T-helper 1 cell (primary cell): ENCODE results near the gene ZNF598.
"Not testable (repeated sequence)": the region's sequence is repeated elsewhere in the genome, so short reads cannot be mapped to it uniquely, and the experiment has no call there.

Experiments used
- DNase-seq, 5 donors: peaks; one replicate each; pipeline ENCODE4 v3.0.0-alpha.2; 2012 to 2020

Gene ZNF598

DNA sequence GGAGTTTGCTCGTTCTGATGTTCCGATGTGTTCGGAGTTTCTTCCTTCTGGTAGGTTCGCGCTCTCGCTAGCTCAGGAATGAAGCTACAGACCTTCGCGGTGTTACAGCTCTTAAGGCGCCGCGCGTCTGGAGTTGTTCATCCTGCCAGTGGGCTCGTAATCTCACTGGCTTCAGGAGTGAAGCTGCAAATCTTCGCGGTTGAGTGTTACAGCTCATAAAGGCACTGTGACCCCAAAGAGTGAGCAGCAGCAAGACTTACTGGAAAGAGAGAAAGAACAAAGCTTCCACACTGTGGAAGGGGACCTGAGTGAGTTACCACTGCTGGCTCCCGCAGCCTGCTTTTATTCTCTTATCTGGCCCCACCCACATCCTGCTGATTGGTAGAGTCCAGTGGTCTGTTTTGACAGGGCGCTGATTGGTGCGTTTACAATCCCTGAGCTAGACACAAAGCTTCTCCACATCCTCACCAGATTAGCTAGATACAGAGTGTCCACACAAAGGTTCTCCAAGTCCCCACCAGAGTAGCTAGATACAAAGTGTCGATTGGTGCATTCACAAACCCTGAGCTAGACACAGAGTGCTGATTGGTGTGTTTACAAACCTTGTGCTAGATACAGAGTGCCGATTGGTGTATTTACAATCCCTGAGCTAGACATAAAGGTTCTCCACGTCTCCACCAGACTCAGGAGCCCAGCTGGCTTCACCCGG lies 52.0 kb downstream of the ZNF598 start:
- DNase-seq, result not testable (repeated sequence)

- no peak for DNase-seq
These were observed 55.9 kb downstream of the ZNF598 start for GRCh38 chr16:1953734-1954133.

DNA sequence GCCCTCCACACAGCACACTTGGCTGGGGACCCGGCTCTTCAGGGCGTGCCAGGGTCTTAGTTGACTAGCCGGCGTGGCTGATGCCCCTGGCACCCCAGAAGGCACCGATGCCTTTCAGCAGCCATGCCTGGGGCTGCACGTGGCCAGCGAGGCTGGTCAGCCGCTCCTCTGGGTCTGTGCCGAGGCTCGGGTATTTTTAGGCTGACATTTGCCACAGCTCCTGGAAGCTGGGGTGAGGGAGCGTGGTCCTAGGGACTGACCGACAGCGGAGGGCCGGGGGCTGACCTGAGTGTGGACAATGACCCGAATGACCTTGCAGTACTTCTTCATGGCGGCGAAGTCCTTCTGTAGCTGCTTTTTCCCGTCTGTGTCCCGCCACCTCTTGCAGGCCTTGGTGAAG lies 59.1 kb downstream of the ZNF598 start:
- DNase-seq, result no peak

- no peak for DNase-seq
These were observed 59.6 kb downstream of the ZNF598 start for GRCh38 chr16:1950047-1950446.

DNA sequence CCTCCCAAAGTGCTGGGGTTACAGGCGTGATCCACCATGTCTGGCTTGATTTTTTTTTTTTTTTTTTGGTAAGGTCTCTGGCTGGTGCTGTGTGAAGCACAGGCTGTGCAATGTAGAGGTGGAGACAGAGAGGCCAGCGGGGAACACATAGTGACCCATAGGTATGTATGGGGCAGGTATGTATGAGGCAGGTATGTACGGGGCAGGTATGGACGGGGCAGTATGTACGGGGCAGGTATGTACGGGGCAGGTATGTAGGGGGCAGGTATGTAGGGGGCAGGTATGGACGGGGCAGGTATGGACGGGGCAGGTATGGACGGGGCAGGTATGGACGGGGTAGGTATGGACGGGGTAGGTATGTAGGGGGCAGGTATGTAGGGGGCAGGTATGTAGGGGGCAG lies 60.1 kb downstream of the ZNF598 start:
- no peak for DNase-seq
